Muscle of back (tissue), 11 donors: ENCODE data around the gene ABTB2. TPM values are rescaled to one million over a fixed set of nuclear protein-coding genes. Genes with fewer than 3 reads are reported as not detected.

Source experiments
- DNase-seq, 3 donors: peaks; one replicate each; pipeline versions ENCODE4 v3.0.0 to v3.0.0-alpha.2; 2013
- polyA plus RNA-seq, 10 donors: library from polyadenylated mRNA; unstranded; fragments of 120-200 nt; gene quantifications; one replicate each; pipeline ENCODE4 v1.2.1, GENCODE V29; 2013; ENCODE audit not compliant: insufficient read length in 10 of 10

Gene ABTB2
- polyA plus RNA-seq, 10 donors: 4.1 to 8.5 (median 6.3) TPM

- DNase-seq: peak in 1 of 3 donors; percentile 23
These were observed 142.6 kb downstream of the ABTB2 start for GRCh38 chr11:34214961-34215805.

- DNase-seq: no peak
These were observed 144.4 kb downstream of the ABTB2 start for GRCh38 chr11:34213366-34213765.

GRCh38 chr11:34212566-34212965 lies 145.2 kb downstream of the ABTB2 start:
- DNase-seq: no peak

GRCh38 chr11:34209809-34210208 lies 148.0 kb downstream of the ABTB2 start:
- no peak for DNase-seq

GRCh38 chr11:34208266-34209135 lies 149.3 kb downstream of the ABTB2 start:
- DNase-seq: no peak

GRCh38 chr11:34207487-34208180 lies 150.2 kb downstream of the ABTB2 start:
- DNase-seq: peak in 2 of 3 donors; percentile 37 to 65

- peak; percentile 49 to 88 (median 62) for DNase-seq
These were observed 151.2 kb downstream of the ABTB2 start for GRCh38 chr11:34206407-34207300.

GRCh38 chr11:34205326-34206035 lies 152.3 kb downstream of the ABTB2 start:
- DNase-seq: no peak

- no peak for DNase-seq
These were observed 153.2 kb downstream of the ABTB2 start for GRCh38 chr11:34204396-34205279.

GRCh38 chr11:34203377-34203871 lies 154.4 kb downstream of the ABTB2 start:
- DNase-seq: no peak

- DNase-seq: no peak
These were observed 156.7 kb downstream of the ABTB2 start for GRCh38 chr11:34201129-34201528.

- DNase-seq: no peak
These were observed 158.3 kb downstream of the ABTB2 start for GRCh38 chr11:34199525-34199924.

- DNase-seq: no peak
These were observed 159.3 kb downstream of the ABTB2 start for GRCh38 chr11:34198523-34198922.

- DNase-seq: no peak
These were observed 160.6 kb downstream of the ABTB2 start for GRCh38 chr11:34197256-34197655.

GRCh38 chr11:34194576-34195335 lies 163.1 kb downstream of the ABTB2 start:
- DNase-seq: peak in 1 of 3 donors; percentile 25

GRCh38 chr11:34192481-34193401 lies 165.1 kb downstream of the ABTB2 start:
- peak; percentile 65 to 76 (median 73) for DNase-seq

- DNase-seq: no peak
These were observed 166.2 kb downstream of the ABTB2 start for GRCh38 chr11:34191578-34191977.
